Measurements from ENCODE around the gene TTBK1.

TTBK1 gene

DNA sequence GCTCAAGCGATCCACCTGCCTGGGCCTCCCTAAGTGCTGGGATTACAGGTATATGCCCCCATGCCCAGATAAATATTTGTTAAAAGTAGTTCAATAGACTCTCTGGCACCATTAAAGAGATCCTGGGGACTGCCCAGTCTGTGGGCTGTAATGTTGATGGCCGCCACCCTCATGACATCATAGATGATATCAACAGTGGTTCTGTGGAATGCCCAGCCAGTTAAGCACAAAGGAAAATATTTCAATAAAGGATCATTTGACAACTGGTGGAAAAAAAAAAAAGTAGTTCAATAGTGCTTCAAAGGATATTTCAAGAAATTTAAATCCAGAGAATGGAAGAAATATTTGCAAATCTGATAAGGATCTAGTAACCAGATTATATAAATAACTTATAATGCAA lies 66.9 kb downstream of the TTBK1 start:
- TF ChIP-seq, protein P1, sequence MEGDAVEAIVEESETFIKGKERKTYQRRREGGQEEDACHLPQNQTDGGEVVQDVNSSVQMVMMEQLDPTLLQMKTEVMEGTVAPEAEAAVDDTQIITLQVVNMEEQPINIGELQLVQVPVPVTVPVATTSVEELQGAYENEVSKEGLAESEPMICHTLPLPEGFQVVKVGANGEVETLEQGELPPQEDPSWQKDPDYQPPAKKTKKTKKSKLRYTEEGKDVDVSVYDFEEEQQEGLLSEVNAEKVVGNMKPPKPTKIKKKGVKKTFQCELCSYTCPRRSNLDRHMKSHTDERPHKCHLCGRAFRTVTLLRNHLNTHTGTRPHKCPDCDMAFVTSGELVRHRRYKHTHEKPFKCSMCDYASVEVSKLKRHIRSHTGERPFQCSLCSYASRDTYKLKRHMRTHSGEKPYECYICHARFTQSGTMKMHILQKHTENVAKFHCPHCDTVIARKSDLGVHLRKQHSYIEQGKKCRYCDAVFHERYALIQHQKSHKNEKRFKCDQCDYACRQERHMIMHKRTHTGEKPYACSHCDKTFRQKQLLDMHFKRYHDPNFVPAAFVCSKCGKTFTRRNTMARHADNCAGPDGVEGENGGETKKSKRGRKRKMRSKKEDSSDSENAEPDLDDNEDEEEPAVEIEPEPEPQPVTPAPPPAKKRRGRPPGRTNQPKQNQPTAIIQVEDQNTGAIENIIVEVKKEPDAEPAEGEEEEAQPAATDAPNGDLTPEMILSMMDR (IDR thresholded peaks at IDR 0.05; ENCODE audit: borderline replicate concordance, insufficient read depth, low read depth, low read length), result no peak
- no peak overlapping the region for H3K4me3 ChIP-seq (ENCODE audit: low read depth, low read length)

GRCh38 chr6:43310624-43311023 lies 67.3 kb downstream of the TTBK1 start:
- TF ChIP-seq, protein P1 (IDR thresholded peaks at IDR 0.05; ENCODE audit: borderline replicate concordance, insufficient read depth, low read depth, low read length), result no peak
- no peak overlapping the region for H3K4me3 ChIP-seq (ENCODE audit: low read depth, low read length)

DNA sequence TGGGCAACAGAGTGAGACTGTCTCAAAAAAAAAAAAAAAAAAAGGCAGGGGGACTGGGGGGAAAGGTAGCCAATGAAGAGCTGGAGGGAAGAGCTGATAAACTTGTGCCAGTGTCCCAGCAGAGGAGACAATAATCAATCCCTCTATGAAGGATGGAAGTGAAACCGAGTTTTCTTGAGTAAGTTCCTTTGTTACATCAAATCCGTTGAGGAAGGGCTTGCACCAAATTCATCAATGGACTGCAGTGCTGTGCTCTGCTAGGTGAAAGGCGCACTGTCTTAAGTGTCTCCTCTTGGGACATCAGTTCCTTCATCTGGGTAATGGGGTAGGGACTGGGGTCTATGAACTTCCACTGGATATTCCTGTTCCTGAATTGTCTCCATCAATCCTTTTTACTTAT lies 68.4 kb downstream of the TTBK1 start:
- no peak overlapping the region for H3K4me3 ChIP-seq (ENCODE audit: low read depth, low read length)
- TF ChIP-seq, protein P1 (IDR thresholded peaks at IDR 0.05; ENCODE audit: borderline replicate concordance, insufficient read depth, low read depth, low read length), result no peak

DNA sequence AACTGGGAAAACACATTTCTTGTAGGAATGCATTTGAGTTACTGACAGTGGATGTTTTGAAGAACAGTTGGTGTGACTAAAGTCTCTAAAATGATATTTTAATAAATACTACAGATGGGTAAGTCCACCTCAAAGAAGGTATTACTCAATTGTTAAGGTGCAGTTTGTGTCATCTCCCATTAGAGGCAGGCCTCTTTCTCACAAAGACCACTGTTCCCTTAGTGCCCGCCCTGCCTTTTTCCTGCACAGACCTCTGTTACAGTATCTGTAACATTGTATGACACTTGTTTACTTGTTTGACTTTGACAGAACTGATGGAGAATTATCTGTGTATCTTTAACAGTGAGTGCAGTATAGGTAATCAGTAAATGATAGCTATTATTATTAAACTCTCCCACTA lies 70.5 kb downstream of the TTBK1 start:
- H3K4me3 ChIP-seq (ENCODE audit: low read depth, low read length), result no peak overlapping the region
- TF ChIP-seq, protein P1 (IDR thresholded peaks at IDR 0.05; ENCODE audit: borderline replicate concordance, insufficient read depth, low read depth, low read length), result no peak

DNA sequence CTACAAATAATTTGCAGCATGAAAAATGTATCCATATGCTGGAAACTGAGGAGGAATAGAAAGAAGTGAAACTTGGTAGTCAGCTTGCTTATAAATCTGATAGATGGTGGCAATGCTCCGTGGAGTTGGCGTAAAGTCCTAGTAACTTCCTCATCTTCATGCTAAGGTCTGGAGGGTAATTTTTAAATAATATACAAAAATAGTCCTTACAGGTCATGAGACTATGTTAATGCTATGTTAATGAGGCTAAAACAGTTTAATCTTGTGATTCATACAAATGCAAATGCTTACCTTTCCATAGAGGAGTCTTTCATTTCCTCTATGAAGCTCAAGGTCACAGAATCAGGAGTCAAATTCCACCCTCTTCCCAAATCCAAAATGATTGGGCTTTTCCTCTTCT lies 74.7 kb downstream of the TTBK1 start:
- TF ChIP-seq, protein P1 (IDR thresholded peaks at IDR 0.05; ENCODE audit: borderline replicate concordance, insufficient read depth, low read depth, low read length), result no peak
- H3K4me3 ChIP-seq (ENCODE audit: low read depth, low read length), result no peak overlapping the region

- TF ChIP-seq, protein P1 (IDR thresholded peaks at IDR 0.05; ENCODE audit: borderline replicate concordance, insufficient read depth, low read depth, low read length), result no peak
- H3K4me3 ChIP-seq (ENCODE audit: low read depth, low read length), result no peak overlapping the region
Measured at GRCh38 chr6:43325876-43326275, 82.6 kb downstream of the TTBK1 start.

DNA sequence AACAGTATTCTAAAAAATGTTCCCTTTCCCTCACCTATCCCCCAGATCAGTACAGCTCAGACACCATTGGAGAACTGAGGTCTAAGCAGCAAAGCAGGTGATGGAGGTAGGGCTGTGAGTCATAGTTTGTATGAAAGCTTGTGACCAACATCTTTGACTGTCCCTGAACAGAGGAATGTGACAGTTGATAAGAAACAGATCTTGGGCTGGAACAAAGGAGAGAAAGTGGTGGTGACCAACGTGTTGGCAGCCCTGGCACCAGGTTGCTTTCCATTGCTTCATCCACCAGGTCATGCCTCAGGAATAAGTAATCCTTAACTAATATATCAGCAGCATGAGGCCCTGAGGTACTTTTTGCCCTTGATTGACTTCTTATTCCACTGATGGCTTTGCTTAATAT lies 85.2 kb downstream of the TTBK1 start:
- no peak overlapping the region for H3K4me3 ChIP-seq (ENCODE audit: low read depth, low read length)
- TF ChIP-seq, protein P1 (IDR thresholded peaks at IDR 0.05; ENCODE audit: borderline replicate concordance, insufficient read depth, low read depth, low read length), result no peak
